AG08396 (cell line): ENCODE data around the gene SLBP.
"Not testable (repeated sequence)": the region's sequence is repeated elsewhere in the genome, so short reads cannot be mapped to it uniquely, and the experiment has no call there.

Experiments used
- DNase-seq: peaks from one replicate; pipeline ENCODE4 v3.0.0; 2012; ENCODE audit warnings: low spot score, mixed read lengths

Gene SLBP

DNA sequence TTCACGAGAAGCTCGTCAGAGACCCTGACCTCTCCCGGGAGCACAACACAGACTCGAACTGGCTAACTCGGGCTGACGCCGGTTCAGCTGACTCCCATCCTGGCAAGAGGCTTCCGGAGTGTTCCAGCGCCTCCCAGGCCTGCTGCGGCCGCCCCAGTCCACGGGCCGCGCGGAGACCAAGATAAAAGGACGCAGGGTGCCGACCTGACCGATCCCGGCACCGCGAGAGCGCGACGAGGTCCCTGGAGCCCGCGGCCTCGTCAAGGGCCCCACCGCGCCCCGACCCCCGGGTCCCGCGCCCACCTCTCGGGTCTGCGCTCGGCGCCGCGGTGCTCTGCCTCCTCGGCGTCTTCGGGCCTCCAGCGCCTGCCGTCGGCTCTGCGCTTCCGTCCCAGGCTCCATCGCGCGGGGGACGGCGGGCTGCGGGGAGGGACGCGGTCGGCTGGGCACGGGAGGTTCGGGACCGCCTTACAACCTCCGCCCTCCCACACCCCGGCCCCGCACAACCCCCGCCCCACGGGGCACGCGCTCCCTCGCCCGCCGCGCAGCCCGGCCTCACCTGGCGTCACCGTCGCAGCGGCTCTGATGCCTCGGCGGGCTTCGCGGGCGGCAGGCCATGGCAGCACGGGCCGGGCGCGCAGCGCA is 426 bp downstream of the SLBP start:
- peak; percentile 78 for DNase-seq

DNA sequence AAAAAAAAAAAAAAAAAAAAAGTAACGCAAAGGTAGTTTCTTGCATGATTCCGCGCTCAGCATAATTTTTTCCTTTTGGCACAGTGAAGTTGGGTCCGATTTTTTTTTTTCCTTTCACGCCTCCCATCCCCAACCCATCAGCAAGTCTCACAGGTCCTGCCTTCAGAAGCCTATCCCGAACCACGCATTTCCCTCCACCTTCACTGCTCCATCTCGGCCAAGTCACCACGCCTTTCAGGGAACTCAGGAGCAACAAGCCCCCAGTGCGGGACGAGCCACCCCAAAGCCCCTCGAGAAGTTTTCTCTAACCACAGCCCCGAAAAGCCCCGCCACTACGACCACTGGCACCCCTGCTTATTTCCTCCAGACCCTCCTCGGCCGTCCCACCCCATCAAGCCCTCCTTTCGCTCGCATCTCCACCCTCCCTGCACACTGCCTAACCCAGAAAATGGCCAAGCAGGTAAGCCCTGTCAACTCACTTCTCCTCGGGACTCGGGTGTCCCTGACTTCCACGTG is 1.0 kb downstream of the SLBP start:
- no peak for DNase-seq

DNA sequence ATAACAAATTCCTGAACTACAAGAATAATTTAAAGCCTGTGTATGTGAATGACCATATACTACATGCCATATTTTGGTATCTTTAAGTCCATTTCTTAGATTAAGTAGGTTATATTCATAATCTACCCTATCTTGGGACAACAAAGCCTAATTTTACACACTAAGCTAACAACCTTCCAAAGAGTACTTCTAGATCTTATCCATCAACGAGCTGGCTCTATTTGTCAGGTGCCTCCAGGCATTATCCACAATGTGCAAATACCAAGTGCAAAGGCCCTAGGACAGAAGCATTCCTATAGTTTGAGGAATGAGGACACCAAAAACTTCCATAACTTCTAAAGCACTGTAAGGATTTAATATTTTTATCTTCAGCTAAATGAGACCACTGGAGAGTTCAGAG is 3.5 kb downstream of the SLBP start:
- DNase-seq: no peak

DNA sequence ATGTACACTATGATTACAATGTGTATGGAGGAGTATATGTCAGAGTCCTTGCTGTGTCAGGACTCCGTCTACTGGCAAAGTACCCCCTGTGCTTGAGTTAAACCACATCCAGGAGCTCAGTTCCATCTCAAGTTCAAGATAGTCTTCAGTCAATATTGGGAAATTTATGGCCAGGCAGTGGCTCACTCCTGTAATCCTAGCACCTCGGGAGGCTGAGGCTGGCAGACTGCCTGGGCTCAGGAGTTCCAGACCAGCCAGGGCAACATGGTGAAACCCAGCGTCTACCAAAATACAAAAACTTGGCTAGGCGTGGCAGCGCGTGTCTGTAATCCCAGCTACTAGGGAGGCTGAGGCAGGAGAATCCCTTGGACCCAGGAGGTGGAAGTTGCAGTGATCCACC is 5.8 kb downstream of the SLBP start:
- DNase-seq: no peak

DNA sequence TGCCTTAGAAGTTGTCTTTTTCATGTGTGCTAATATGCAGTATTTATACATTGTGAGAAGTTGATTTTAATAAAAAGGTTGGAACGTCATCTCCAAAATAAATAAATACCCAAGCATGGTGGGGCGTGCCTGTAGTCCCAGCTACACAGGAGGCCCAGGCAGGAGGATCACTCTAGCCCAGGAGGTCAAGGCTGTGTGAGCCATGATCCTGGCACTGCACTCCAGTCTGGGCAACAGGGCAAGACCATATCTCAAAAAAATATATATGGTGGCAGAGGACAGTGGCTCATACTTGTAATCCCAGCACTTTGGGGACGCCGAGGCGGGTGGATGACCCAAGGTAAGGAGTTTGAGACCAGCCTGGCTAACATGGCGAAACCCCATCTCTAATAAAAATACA is 6.4 kb downstream of the SLBP start:
- no peak for DNase-seq

DNA sequence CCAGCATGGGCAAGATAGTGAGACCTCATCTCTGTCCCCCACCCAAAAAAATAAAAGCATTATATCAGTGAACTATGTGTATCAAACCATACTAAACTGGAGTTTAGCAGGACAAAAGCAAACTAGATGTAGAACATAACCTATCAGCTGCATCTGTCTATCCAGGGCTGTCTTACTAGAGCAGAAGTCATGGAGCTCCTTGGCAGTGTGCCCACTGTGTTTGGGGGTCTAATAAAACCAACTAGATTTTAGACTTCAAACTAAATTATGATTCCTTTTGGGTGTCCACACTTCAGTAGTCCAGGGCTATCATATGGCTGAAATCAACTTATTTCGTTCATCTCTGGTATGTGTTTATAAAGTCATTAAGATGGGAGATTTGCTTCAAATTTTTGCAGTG is 8.3 kb downstream of the SLBP start:
- no peak for DNase-seq

DNA sequence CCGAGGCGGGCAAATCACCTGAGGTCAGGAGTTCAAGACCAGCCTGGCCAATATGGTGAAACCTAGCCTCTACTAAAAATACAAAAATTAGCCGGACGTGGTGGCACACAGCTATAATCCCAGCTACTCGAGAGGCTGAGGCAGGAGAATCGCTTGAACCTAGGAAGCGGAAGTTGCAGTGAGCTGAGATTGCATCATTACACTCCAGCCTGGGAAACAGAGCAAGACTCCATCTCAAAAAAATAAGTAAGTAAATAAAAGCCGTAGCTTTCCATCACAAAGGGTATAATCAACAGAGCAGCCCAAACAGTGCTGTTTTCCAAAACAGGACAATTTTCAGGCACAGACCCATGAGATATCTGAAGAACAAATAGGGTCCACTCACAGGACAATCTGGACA is 10.4 kb downstream of the SLBP start:
- not testable (repeated sequence) for DNase-seq

DNA sequence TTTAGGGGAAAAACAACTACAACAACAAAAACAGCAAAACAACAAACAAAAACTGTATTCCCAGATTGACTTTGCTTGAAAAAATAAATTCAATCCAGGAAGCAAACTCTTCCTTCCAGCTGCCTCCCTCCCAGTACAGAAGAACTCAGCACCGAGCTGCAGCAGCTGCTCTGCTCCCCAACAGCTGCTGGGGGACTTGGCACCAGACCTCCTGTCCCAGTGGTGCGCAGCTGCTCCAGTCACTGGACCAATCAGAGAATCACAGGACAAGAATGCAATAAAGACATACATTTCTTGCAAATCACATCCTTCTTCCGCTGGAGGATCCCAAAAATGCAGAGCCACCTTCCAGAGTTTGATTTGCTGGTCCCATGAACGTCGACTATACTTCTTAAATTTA is 16.2 kb downstream of the SLBP start:
- DNase-seq: no peak

DNA sequence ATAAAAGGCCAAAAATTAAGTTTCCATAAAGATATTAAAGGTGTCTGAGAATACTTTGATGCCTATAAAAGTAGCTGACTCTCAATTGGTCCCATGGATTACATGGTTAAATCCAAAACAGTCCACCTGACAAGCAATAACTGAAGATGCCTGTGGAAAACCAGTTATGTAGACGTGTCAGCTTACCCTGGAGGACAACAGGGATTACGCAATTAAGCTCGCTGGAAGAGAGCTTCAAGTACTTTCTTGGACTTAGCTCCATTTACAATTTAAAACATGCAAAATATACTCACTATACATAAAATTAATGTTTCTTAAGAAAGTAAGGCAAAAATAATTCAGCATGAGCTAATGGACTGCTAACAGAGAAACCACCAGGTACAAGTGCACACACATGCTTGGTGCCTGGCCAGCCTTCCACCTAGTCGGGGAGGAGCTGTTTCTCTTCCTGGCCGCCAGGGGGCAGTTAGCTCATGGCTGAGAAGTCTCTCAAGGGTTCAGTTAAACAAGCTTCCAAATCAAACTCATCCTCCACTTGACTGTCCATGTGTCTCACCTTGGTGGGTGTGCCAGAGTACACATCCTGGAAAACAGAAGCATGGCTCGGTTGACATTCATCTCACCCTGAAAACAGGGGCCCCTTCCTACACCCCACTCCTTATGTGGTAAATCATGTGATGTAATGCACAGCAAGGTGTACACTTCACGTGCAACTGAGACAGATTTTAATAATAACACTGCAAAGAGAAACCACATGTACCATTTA is 18.8 kb downstream of the SLBP start:
- DNase-seq: peak; percentile 68

DNA sequence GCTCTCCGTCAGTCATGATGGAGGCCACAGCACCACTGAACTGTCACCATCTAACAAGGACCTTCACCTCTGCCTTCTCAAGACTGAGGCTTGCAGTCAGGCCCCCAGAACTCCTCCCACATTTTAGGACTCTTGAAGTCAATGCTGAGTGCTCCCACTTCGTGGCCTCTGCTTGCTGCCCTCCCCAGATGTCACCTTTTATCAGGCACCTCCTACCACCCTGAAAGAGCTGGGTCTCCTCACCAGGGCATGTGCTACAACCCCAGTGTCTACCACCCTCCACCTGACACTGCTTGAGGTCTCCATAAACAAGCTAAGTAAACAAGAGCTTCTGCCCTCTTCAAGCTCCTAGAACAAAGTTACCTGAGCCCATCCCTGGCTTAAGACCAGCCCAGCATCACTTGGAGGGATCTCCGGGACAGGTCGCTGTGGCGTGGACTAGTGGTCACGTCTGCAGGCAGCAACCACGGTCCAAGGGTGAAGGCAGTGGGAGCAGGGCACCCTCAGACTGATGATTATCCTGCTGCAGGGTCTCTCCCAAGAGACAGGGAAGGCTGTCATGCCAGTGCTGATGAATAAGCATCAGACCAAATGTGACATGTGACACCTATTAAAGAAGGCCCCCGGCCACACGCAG is 20.3 kb downstream of the SLBP start:
- no peak for DNase-seq

DNA sequence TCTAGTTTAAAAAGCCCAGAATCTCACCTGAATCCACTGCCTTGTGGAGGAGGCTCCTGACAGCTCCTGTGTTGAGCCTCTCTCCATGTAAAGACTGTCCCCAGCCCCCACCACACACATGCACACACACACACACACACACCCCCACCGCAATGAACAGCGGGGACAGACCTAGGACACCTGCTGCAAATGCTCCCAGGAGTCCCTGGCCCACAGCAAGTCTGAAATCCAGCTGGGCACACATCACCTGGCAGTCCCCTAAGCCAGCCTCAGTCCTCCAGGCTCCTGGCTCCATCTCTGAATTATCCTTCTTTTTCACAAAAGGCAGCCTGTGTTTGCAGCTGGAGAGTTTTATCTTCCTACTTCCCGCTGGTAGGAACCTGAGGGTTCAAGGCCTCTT is 21.4 kb downstream of the SLBP start:
- no peak for DNase-seq

DNA sequence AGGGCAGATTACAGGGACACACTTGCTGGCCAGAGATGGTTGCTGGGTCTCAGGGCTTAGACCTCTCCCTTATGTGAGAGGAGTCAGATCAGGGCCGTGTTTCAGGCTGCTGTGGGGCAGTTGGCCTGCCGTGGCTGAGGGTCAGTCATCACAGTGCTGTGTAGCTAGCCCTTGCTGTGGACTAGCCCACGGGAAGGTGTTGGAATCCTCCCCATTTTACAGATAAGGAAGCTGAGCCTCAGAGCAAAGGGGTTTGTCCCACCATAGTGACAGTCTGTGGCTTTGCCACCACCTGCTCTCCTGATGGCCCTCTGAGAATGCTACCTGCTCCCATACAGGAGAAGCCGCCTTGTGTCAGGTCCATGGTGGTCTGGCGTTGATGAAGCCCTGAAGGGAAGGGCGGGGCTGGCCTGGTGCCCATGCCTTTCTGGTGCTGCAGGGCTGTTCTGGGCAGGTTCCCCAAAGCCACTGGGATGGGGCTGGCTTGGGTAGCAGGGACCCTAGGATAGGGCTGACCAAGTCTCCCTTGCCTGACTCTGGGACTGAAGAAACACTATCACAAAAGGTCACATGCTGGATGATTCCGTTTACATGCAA is 25.6 kb downstream of the SLBP start:
- DNase-seq: no peak

DNA sequence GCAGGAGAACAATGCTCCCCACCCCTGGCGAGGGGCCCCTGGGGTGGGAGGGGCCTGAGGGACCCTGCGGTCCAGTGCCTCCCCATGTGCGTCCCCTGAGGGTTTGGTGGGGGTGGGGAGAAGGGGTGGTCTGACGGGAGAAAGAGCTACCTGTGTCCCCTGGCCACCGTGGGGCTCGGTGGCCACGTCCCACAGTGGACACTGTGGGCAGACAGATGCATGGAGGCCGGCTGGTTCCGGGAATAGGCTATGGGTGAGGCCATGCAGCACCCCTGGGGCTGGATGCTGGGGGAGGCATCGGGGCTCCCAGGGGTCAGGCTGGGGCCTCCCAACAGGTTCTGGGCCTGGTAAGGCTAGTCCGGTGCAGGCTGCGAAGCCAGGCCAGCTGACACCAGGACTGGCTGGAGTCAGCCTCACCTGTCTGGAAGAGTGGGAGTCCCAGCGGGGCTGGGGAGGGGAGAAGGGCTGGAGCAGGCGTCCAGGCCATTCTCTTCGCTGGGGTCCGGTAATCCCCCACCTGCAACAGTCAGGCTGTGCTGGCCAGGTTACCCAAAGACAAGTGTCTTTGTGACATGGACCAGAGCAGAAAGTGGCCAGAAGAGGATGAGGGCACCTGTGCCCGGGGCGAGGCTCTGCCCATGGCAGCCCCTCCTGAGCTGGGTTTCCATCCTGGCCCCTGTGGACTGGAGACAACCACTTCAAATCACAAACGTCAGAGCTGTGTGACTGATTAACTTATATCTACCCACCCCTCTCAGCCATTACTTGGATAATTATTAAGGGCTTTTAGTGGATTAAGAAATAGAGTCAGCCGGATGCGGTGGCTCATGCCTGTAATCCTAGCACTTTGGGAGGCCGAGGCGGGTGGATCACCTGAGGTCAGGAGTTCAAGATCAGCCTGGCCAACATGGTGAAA is 26.6 kb downstream of the SLBP start:
- no peak for DNase-seq

DNA sequence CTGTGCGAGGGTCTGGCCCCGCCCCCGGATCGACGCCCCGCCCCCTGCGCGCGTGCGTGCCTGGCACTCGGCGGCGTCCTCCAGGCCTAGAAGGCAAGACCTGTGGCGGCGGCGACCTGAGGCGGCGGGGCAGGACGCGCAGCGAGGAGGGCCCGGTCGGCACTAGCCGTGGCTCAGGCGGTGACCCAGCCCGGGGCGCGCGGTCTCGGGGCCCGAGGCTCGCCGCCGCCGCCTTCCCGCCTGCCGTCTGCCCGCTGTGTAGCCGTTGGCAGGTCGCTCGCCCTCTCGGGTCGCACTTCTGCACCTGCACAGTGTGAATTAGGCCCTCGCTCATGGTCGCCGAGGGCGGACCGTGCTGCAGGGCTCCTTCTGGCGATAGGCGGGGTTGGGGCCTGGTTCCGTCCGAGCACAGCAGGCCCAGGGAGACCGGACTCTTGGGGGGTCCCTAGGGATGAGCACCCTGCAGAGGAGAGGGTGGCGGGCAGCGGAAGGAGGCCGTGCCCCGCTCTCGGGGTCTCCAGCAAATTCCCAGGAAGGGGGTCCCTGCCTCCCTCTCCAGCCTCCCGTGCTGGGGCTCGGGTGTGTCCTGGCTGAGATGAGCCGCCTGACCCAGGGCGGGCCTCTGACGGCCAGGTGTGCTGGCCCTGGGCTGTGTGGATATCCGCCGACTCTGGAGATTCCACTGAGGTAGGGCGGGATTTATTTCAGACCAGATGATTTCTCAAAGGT is 27.4 kb downstream of the SLBP start:
- DNase-seq: no peak

DNA sequence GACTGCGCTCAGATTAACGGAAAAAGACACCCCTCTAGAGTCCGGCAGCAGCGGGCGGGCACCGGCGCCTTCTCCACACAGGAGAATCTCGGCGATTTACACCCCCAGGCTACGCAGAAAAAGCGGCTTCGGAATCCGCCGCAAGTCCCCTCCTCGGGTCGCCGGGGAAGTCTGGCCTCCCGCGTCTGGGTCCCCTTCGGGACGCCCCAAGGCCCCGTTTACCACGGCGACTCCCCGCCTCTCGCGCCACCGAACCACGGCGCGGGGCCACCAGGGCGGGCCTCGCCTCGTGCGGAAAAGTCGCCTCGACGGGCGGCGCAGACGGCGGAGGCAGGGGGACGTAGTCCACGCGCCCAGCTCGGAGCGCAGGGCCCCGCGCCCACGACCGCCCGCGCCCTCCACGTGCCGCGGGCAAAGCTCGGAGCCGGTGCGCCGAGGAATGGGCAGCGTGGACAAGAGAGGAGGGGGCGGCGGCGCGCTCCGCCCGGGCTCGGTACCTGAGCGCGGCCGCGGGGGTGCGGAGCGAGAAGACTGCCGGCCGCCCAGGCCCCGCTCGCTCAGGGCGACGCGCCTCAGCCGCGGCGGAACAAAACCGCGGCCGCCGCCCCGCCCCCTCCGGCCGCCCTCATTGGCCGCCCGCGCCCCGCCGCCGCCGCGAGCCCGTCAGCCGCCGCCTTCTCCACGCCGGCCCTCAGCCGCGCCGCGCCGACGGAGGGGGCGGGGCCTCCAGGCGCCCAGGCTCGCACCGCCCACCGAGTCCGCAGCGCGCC is 28.2 kb downstream of the SLBP start, which contains the start of gene FAM53A:
Gene FAM53A (minus strand): TSS at position 578 of the 770 bp plus-strand sequence. CDS start 15,572 bp downstream, outside the sequence.
- peak; percentile 98 for DNase-seq

DNA sequence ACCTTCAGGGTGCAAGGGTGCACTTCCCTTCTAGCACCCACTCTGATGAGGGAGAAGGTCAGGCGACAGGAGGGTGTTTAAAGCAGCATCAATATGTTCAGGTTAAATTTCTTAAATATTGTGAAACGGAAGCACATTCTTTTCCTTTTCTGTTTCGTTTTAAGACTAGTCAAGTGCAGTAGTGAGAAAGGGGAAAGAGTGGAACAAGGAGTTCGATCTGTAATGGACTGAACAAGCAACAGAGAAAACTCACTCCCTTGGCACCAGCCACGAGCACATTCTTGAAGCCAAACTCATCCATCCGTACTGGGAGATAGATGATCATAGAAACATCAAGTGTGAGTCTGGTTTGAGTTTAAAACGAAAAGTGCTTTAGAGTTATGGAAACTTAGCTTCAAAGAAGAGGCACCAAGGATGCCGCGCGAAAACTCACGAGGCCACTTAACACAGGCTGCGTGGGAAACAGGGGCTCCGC is 28.8 kb downstream of the SLBP start:
- peak; percentile 79 for DNase-seq

DNA sequence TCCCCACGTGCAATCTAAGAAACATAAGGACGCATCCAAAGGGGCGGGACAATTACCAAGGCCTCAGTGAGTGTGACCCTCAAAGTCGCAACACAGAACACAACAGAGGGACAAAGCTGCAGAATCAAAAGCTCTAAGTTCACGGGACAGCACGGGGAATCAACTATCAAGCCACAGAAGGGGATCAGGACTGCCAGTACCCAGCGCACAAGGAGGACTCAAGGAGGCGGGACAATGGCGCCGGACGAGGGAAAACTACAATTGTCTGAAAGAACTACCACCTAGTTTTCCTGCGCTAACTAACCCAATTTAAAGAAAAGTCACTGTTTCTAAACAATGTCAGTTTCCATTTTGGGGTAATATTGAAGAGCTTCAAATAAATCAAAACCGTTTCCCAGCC is 29.3 kb downstream of the SLBP start:
- DNase-seq: no peak

DNA sequence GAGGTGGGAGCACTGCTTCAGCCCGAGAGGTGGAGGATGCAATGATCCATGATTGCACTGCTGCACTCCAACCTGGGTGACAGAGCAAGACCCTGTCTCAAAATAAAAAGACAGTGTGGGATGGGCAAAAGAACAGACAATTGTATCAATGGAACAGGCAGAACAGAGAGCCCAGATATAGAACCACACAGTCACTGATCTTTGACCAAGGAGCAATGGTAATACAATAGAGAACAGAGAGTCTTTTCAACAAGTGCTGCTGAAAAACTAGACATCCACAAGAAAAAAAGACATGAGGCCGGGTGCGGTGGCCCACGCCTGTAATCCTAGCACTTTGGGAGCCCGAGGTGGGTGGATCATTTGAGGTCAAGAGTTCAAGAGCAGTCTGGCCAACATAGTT is 33.9 kb downstream of the SLBP start:
- DNase-seq: no peak

DNA sequence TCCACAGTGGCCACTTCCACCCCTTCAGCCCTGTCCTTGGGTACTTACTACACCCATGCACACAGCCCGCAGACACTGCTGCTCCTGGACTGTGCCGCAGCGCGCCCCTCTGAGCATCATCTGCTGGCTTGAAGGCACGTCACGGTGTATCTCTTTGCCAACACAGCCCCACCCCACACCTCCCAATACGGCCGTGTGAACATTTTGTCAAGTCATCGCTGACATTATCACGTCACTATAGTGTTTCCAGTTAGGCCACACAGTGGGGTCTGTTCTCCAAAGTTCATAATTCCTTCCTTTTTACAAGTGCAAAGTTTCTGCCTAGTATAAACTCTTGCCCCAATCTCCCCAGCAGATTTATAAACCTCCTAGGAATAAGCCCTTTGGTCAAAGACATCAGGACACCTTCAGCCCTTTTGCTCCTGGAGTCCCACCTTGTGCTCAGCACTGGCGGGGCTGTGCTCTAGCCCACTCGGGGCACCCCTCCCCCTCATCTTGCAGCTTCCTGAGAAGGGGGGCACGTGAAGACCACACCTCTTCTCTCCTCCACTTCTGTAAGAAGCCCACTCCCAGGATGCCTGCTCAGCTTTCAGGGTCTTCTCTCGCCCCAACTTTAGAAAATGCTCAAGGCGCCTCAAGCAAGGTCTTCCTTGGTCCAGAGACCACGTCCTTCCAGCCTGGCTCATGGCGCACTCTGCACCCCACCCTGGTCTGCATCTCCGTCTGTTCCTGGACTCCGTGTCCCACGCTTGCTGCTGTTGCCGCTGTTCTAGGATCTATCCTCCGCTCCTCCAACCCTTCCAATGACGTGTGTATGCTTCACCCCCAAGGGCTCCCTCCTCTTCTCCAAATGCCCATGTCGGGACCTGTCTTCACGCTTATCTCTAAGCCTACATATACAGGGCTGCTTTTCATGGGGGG is 35.3 kb downstream of the SLBP start:
- no peak for DNase-seq
